Measurements from ENCODE around the gene QRSL1.

Gene QRSL1

GRCh38 chr6:106710580-106710979 lies 81.2 kb downstream of the QRSL1 start:
- Histone ChIP-seq H3K4me3 (no peak overlapping the region), H3K27ac (no peak overlapping the region)
- no peak for DNase-seq (ENCODE audit: low spot score)
- no peak for TF ChIP-seq CTCF (IDR thresholded peaks at IDR 0.05)

GRCh38 chr6:106714281-106714680 lies 84.9 kb downstream of the QRSL1 start:
- no peak for TF ChIP-seq CTCF (IDR thresholded peaks at IDR 0.05)
- no peak overlapping the region for H3K4me3 ChIP-seq
- no peak overlapping the region for H3K27ac ChIP-seq
- DNase-seq (ENCODE audit: low spot score) = no peak

GRCh38 chr6:106715922-106716321 lies 86.5 kb downstream of the QRSL1 start:
- TF ChIP-seq CTCF (IDR thresholded peaks at IDR 0.05) = no peak
- Histone ChIP-seq H3K27ac (no peak overlapping the region), H3K4me3 (no peak overlapping the region)
- no peak for DNase-seq (ENCODE audit: low spot score)

- no peak overlapping the region for H3K4me3 ChIP-seq
- no peak overlapping the region for H3K27ac ChIP-seq
- TF ChIP-seq CTCF (IDR thresholded peaks at IDR 0.05) = no peak
- DNase-seq (ENCODE audit: low spot score) = no peak
Measured at GRCh38 chr6:106716966-106717365, 87.6 kb downstream of the QRSL1 start.
